Measurements from ENCODE around the gene C1orf198.

C1orf198 gene

DNA sequence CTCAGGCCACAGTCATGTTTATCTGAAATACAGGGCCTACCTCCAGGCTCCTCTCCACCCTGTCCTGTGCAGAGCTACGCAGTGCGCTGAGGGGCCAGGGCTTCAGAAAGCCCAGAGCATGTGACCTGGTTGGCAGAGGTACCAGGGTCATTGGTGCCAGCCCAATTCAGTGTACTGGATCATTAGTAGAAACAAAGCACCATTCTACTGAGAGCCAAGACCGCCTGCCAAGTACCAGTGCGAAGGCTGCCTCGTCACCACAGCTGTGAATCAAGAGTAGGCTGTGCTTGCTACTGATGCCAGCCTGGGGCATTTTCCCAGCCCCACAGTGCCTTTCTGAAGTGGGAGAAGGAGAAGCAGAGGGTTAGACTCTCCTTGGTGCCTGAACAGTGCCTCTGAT, 61.3 kb downstream of the C1orf198 start:
- DNase-seq: no peak

GRCh38 chr1:230806552-230806951, 61.8 kb downstream of the C1orf198 start:
- DNase-seq: no peak

GRCh38 chr1:230804396-230804795, 63.9 kb downstream of the C1orf198 start:
- no peak for DNase-seq

GRCh38 chr1:230800891-230801840, 67.2 kb downstream of the C1orf198 start:
- DNase-seq: no peak

GRCh38 chr1:230798491-230798890, 69.8 kb downstream of the C1orf198 start:
- no peak for DNase-seq

- peak; percentile 70 for DNase-seq
Observed at GRCh38 chr1:230797942-230798365, 70.4 kb downstream of the C1orf198 start.

DNA sequence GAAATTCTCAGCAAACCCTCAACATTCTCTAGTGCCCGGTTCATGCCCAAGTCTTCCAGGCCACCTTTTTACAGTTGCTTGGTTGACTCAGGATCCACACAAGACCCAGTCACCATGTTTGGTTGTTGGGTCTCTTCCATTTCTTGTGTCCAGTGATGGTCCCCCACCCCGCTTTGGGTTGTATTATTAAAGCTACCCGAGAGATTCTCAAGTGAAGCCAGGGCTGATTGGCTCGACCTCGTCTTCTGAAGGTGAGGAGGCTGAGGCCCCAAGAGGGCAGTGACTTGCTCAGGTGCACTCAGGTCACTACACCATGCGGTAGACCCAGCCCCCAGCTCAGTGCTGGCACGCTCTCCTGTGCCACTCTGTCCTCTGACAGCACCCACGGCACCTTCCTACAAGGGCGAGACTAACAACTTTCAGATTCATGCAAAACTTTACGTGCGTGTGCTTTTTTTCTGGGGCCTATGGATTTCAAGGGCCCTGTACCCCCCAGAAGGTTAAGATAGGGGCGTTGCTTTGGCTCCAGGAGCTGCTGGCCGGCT, 70.9 kb downstream of the C1orf198 start:
- no peak for DNase-seq

GRCh38 chr1:230796626-230797025, 71.7 kb downstream of the C1orf198 start:
- no peak for DNase-seq

DNA sequence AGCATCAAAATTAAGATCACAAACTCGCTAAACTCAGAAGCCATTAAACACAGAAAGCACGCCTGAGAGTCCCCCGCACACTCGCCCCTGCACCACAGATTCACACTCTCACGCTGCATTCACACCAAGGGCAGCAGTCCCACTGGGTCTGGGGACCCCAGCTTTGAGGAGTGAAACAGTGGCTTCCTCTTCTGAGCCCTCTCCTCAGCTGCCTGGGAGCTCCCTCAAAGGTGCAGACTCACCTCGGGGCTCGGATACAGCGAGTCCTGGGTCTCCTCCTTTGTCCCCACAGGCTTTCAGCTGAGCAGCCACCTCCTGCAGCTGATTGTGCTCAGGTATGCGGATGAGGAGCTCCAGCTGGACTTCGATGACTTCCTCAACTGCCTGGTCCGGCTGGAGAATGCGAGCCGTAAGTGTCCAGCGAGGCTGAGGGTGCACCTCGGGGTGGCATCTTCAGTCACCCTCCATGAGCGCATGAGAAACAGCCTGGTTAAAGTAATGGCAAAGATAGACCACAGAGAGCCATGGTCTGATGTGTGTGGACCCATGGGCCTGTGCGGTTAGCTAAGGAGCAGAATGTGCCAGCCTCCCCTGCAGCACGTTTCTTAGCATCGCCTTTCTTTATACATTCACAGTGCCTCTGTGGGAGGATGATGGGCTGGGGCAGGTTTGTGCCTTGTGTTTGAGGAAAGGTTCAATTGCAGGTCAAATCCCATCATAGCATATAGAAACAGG, 73.3 kb downstream of the C1orf198 start:
- DNase-seq: no peak

- peak; percentile 8 for DNase-seq
Observed at GRCh38 chr1:230794431-230794830, 73.9 kb downstream of the C1orf198 start.

DNA sequence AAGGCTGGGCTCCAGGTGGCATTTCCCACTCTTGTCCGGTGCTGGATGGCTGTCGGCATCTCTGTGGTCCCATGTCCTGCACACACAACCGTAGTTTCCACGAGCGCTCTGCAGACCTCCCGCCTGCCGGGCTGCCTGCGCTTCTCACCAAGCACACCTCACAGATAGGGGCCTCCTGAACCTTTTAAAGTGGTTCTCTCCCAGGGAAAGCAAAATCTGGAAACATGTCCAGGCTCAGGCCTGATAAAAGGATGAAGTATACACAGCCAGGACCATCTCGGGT, 74.9 kb downstream of the C1orf198 start:
- DNase-seq: no peak

GRCh38 chr1:230792691-230793462, 75.4 kb downstream of the C1orf198 start:
- no peak for DNase-seq

DNA sequence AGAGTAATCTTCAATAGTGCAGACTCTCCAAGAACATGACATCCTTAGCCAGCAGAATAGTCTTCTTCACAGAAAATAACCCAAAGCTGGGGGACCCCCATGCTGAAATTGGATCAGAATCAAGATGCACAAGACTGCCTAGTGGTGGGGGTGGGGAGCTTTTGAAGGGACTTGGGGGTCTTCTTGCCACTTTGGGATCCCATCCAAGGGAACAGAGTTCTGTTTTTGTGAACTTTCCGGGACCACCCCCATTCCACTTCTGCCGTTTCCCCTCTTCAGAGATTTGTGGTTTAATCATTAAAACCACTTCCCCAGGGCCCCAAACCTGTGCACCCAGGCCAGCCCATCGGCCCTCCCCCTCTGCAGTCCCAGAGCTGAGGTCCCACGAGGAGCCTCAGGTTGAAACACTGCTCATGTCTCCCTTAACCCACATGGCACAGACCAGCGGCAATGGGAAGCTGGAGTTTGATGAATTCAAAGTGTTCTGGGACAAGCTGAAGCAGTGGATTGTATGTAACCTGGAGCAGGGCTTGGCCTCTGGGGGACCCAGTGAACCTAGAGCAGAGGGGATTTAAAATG, 76.2 kb downstream of the C1orf198 start:
- DNase-seq: no peak

- no peak for DNase-seq
Observed at GRCh38 chr1:230790026-230790425, 78.3 kb downstream of the C1orf198 start.

- DNase-seq: no peak
Observed at GRCh38 chr1:230788561-230789275, 79.6 kb downstream of the C1orf198 start.

- no peak for DNase-seq
Observed at GRCh38 chr1:230787471-230787870, 80.8 kb downstream of the C1orf198 start.
